Uterus (tissue), 2 donors: ENCODE results near the gene PBX2.

Experiments used
- CTCF ChIP-seq, 4 experiments: fragments of 200-600 bp in 2 of 4; fragments of 450-650 bp in 2 of 4; sonication (generic) in 2 of 4; IDR thresholded peaks; one replicate each; pipeline ENCODE4 v1.5.1; 2016 to 2019; ENCODE audit warnings: antibody characterized with exemption in 4 of 4, mild to moderate bottlenecking in 2 of 4, moderate library complexity in 1 of 4
- POLR2A ChIP-seq, 2 donors: fragments of 450-650 bp; IDR thresholded peaks; one replicate each; pipeline ENCODE4 v1.6.1; 2016; ENCODE audit warnings: antibody characterized with exemption in 2 of 2, mild to moderate bottlenecking in 1 of 2, moderate library complexity in 1 of 2

DNA sequence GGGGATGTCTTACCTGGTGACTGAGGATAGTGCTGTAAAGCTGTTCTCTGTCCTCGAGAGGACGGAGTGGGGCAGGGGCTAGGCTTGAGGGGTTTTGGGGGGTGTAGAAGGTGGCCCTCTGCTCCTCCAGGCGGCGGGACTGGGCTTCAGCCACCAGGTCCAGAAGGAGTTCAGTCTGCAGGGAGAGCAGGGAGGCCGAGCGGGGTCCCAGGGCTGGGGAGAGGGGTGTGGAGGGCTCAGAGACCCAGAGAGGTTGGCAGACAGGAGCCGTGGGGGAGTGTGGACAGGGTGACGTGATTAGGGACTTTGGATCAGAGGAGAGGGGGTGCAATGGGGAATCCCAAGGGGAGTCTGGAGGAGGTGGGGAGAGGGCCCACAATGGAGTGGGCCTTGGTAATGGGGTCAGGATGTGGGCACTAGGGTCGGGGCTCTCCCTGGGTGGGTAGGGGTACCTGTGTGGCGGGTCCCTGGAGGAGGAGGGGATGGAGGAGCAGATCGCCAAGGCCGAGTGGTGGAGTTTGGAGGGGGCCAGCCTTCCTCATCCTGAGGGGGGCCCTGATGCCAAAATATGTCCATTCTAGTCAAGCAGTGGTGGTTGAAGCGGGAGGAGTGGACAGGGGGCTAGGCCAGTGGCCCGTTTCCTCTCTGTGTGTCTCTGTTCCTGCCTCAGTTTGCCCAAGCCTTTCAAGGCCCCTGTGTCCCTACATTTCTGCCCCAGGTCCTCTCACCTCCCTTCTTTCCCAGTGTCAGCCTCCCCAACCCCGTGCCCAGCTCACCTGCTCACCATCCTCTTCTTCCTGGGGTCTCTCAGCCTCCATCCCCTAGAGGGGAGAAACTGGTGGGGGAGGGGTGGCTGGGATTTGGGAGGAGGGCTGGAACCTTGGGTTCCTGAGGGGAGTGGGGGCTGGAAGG is 1.9 kb upstream of the PBX2 start:
- TF ChIP-seq CTCF (IDR thresholded peaks at IDR 0.05), result no peak
- no peak for TF ChIP-seq POLR2A (IDR thresholded peaks at IDR 0.05)
